Measurements from ENCODE around the gene FOSB.
A peak's percentile ranks its signal among the peaks of the same experiment; 100 is the strongest.
"Not testable (repeated sequence)": the region's sequence is repeated elsewhere in the genome, so short reads cannot be mapped to it uniquely, and the experiment has no call there.

FOSB gene

GRCh38 chr19:45506246-45506988 lies 38.6 kb downstream of the FOSB start:
- peak; percentile 91 for DNase-seq (ENCODE audit: low spot score)

- peak; percentile 85 for DNase-seq (ENCODE audit: low spot score)
Observed at GRCh38 chr19:45506989-45507871, 39.4 kb downstream of the FOSB start, which contains the start of gene VASP. VASP (plus strand) TSS chr19:45507479; CDS start chr19:45507772, 293 bp downstream.

GRCh38 chr19:45507872-45508416 lies 40.1 kb downstream of the FOSB start:
- DNase-seq (ENCODE audit: low spot score), result no peak

GRCh38 chr19:45508417-45508860 lies 40.6 kb downstream of the FOSB start:
- DNase-seq (ENCODE audit: low spot score), result no peak

- DNase-seq (ENCODE audit: low spot score), result no peak
Observed at GRCh38 chr19:45508861-45509691, 41.3 kb downstream of the FOSB start.

- no peak for DNase-seq (ENCODE audit: low spot score)
Observed at GRCh38 chr19:45509692-45510015, 41.9 kb downstream of the FOSB start.

- not testable (repeated sequence) for DNase-seq (ENCODE audit: low spot score)
Observed at GRCh38 chr19:45510352-45510751, 42.6 kb downstream of the FOSB start.

GRCh38 chr19:45511074-45511473 lies 43.3 kb downstream of the FOSB start:
- DNase-seq (ENCODE audit: low spot score), result no peak

GRCh38 chr19:45512881-45513483 lies 45.2 kb downstream of the FOSB start:
- no peak for DNase-seq (ENCODE audit: low spot score)

GRCh38 chr19:45514376-45515051 lies 46.7 kb downstream of the FOSB start:
- DNase-seq (ENCODE audit: low spot score), result no peak

GRCh38 chr19:45515081-45515624 lies 47.4 kb downstream of the FOSB start:
- no peak for DNase-seq (ENCODE audit: low spot score)

- no peak for DNase-seq (ENCODE audit: low spot score)
Observed at GRCh38 chr19:45515807-45516401, 48.1 kb downstream of the FOSB start.

GRCh38 chr19:45517238-45517637 lies 49.4 kb downstream of the FOSB start:
- DNase-seq (ENCODE audit: low spot score), result no peak

- no peak for DNase-seq (ENCODE audit: low spot score)
Observed at GRCh38 chr19:45517641-45518468, 50.1 kb downstream of the FOSB start.

- DNase-seq (ENCODE audit: low spot score), result no peak
Observed at GRCh38 chr19:45518469-45518826, 50.7 kb downstream of the FOSB start.

GRCh38 chr19:45522010-45522941 lies 54.5 kb downstream of the FOSB start:
- DNase-seq (ENCODE audit: low spot score), result no peak

GRCh38 chr19:45523642-45524256 lies 56.0 kb downstream of the FOSB start:
- peak; percentile 89 for DNase-seq (ENCODE audit: low spot score)
